Stimulated activated CD4-positive, alpha-beta T cell treated with anti-CD3 and anti-CD28 coated beads, Interleukin-4, amount 100 ng/mL, for 4 hours (primary cell): Measurements from ENCODE around the gene ARPP21.

ENCODE experiments used
- DNase-seq, 2 experiments: peaks; one replicate each; pipeline ENCODE4 v3.0.0-alpha.2; 2020

ARPP21 gene

GRCh38 chr3:35643495-35643894 lies 4.2 kb downstream of the ARPP21 start:
- no peak for DNase-seq

GRCh38 chr3:35644451-35644850 lies 5.1 kb downstream of the ARPP21 start:
- no peak for DNase-seq

- DNase-seq: no peak
Measured at GRCh38 chr3:35645189-35645588, 5.9 kb downstream of the ARPP21 start.

- no peak for DNase-seq
Measured at GRCh38 chr3:35646081-35646480, 6.8 kb downstream of the ARPP21 start.

GRCh38 chr3:35647461-35647860 lies 8.1 kb downstream of the ARPP21 start:
- DNase-seq: no peak

GRCh38 chr3:35648347-35648746 lies 9.0 kb downstream of the ARPP21 start:
- DNase-seq: no peak

- no peak for DNase-seq
Measured at GRCh38 chr3:35649405-35649804, 10.1 kb downstream of the ARPP21 start.

- no peak for DNase-seq
Measured at GRCh38 chr3:35651426-35651825, 12.1 kb downstream of the ARPP21 start.

- DNase-seq: no peak
Measured at GRCh38 chr3:35651851-35652250, 12.5 kb downstream of the ARPP21 start.

GRCh38 chr3:35653347-35653746 lies 14.0 kb downstream of the ARPP21 start:
- no peak for DNase-seq

GRCh38 chr3:35654476-35654875 lies 15.2 kb downstream of the ARPP21 start:
- DNase-seq: no peak

GRCh38 chr3:35658686-35659085 lies 19.4 kb downstream of the ARPP21 start:
- no peak for DNase-seq

- DNase-seq: no peak
Measured at GRCh38 chr3:35659768-35660167, 20.4 kb downstream of the ARPP21 start.

GRCh38 chr3:35663471-35663870 lies 24.1 kb downstream of the ARPP21 start:
- no peak for DNase-seq

- no peak for DNase-seq
Measured at GRCh38 chr3:35664460-35664919, 25.2 kb downstream of the ARPP21 start.

- DNase-seq: no peak
Measured at GRCh38 chr3:35665390-35666055, 26.2 kb downstream of the ARPP21 start.

- no peak for DNase-seq
Measured at GRCh38 chr3:35666888-35667287, 27.6 kb downstream of the ARPP21 start.

- DNase-seq: no peak
Measured at GRCh38 chr3:35670408-35670965, 31.2 kb downstream of the ARPP21 start.

- DNase-seq: no peak
Measured at GRCh38 chr3:35671483-35671882, 32.2 kb downstream of the ARPP21 start.

- no peak for DNase-seq
Measured at GRCh38 chr3:35673017-35673416, 33.7 kb downstream of the ARPP21 start.

- DNase-seq: no peak
Measured at GRCh38 chr3:35674451-35675109, 35.3 kb downstream of the ARPP21 start.

- no peak for DNase-seq
Measured at GRCh38 chr3:35675206-35675605, 35.9 kb downstream of the ARPP21 start.

- DNase-seq: no peak
Measured at GRCh38 chr3:35675621-35676020, 36.3 kb downstream of the ARPP21 start.

GRCh38 chr3:35677797-35678196 lies 38.5 kb downstream of the ARPP21 start:
- DNase-seq: no peak
